EH (cell line): ENCODE measurements around the gene FAM163A.
"Not testable (repeated sequence)": the region's sequence is repeated elsewhere in the genome, so short reads cannot be mapped to it uniquely, and the experiment has no call there.

ENCODE experiments used
- DNase-seq: peaks from one replicate; pipeline ENCODE4 v3.0.0-alpha.2; 2015; ENCODE audit warnings: low read depth

FAM163A gene

DNA sequence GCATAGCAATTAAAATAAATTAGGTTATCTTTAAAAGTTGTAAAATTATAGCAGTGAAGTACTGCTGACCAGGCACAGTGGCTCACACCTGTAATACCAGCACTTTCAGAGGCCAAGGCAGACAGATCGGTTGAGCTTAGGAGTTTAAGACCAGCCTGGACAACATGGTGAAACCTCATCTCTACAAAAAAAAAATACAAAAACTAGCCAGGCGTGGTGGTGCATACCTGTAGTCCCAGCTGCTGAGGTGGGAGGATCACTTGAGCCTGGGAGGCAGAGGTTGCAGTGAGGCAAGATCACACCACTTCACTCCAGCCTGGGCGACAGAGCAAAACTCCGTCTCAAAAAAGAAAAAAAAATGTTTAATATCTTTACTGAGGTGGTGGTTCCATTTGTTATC is 112.7 kb downstream of the FAM163A start:
- not testable (repeated sequence) for DNase-seq

DNA sequence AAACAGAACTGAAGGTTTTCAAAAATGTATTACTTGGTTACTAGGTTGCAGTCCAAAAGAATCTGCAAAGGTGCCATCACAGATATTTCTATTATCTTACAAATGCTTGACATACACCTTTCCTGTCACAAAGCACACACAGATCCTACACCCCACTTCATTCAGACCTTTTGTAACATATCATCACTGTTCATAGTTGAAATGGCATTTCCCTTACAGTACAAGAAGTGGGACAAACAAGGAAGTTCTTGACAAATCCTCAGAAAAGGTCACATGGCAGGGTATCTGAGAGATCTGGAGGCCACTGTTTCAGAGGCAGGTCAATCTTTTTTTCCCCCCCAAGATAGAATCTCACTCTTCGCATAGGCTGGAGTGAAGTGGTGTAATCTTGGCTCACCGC is 113.2 kb downstream of the FAM163A start:
- no peak for DNase-seq

DNA sequence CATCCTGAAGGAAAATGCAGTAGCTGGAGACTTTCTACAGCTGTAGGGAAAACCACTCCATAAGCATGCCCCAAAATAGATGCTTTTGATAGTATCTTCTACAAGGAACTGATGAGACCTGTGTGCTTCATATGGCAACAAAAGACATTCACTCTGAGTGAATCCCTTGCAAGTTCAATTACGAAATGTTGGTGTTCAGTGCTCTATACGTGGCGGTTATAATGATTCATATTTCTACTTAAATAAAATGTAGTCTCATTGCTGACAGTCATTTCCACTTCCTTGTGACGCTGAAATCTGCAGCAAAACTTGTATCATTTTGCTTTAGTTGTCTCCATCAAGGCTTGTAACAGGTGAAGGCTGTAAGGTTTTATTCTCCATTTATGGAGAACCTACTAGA is 113.9 kb downstream of the FAM163A start:
- DNase-seq, result no peak

DNA sequence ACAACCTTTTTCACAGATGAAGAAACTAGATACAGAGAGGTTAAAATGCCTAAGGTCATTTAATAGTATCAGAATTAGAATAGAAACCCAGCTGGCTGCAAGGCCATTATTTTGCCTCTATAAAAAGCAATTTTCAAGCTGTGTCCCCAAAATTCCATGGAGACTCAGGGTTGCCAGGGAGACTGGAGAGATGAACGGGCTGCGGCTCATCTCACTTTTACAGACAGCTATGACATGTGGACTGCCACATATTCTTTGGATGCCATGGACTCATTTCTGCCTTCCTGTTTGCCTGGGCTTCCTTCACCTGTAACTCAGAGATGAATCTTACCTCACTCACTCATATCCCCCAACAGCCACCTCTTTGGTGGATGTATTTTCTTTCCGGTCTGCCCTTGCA is 117.6 kb downstream of the FAM163A start:
- DNase-seq, result no peak

DNA sequence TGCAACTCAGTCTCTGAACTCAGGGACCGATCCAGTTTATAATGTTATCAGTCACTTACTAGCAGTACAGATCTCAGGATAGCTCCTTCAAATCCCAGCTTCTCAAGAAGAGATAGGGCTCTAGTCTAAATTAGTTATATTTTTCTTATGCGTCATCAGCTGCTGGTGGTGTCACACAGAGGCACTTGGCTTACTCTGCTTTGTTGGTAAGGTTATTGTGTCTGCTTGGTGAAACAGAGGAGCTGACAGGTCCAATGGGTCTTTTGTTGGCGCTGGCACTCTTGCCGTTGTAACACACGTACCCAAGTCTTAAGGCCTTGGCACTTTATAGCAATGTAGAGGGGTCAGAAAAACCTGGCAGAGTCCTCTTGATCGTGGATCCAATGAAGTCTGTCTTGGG is 122.3 kb downstream of the FAM163A start:
- DNase-seq, result no peak
